ENCODE measurements around the gene KDM4C. TPM values are rescaled to one million over a fixed set of nuclear protein-coding genes. Genes with fewer than 3 reads are reported as not detected.

Gene KDM4C
- total RNA-seq, 2 donors from 2014 or later: 26.1 to 47.8 TPM

- no peaks in the 10 kb centered on the region for H3K9me3 ChIP-seq
- H3K4me1 ChIP-seq (ENCODE audit: control insufficient read depth in 1 of 2, low read depth in 2 of 2): no peaks in the 10 kb centered on the region
- H3K4me3 ChIP-seq: no peak overlapping the region
- DNase-seq (ENCODE audit: low spot score) (no peak), ATAC-seq (ENCODE audit: insufficient number of reproducible peaks, low FRiP score, low read depth) (no peak)
- H3K36me3 ChIP-seq: peaks cover 4% of the 10 kb centered on the region
- no peaks in the 10 kb centered on the region for H3K27me3 ChIP-seq (replicated peaks; ENCODE audit: insufficient read depth)
- no peak for TF ChIP-seq CTCF (IDR thresholded peaks at IDR 0.05)
- no peak overlapping the region for H3K27ac ChIP-seq
These were observed 71.8 kb downstream of the KDM4C start for GRCh38 chr9:6829536-6829935.

- TF ChIP-seq CTCF (IDR thresholded peaks at IDR 0.05): no peak
- peaks cover 6 to 7% of the 10 kb centered on the region in 2 donors for H3K4me1 ChIP-seq (ENCODE audit: control insufficient read depth in 1 of 2, low read depth in 2 of 2)
- no peak for ATAC-seq (ENCODE audit: insufficient number of reproducible peaks, low FRiP score, low read depth)
These were observed 75.9 kb downstream of the KDM4C start for GRCh38 chr9:6833518-6834192.

GRCh38 chr9:6834306-6834705, 76.5 kb downstream of the KDM4C start:
- ATAC-seq (ENCODE audit: insufficient number of reproducible peaks, low FRiP score, low read depth): no peak
- peaks cover 6 to 7% of the 10 kb centered on the region in 2 donors for H3K4me1 ChIP-seq (ENCODE audit: control insufficient read depth in 1 of 2, low read depth in 2 of 2)
- no peak for TF ChIP-seq CTCF (IDR thresholded peaks at IDR 0.05)
- H3K9me3 ChIP-seq: no peaks in the 10 kb centered on the region
- no peak for DNase-seq (ENCODE audit: low spot score)
- no peak overlapping the region for H3K27ac ChIP-seq
- H3K4me3 ChIP-seq: no peak overlapping the region
- no peaks in the 10 kb centered on the region for H3K27me3 ChIP-seq (replicated peaks; ENCODE audit: insufficient read depth)
- peaks cover 5% of the 10 kb centered on the region for H3K36me3 ChIP-seq

More at GRCh38 chr9:6833518-6834192, 75.9 kb downstream of the KDM4C start:
- no peak for DNase-seq (ENCODE audit: low spot score)
- Histone ChIP-seq H3K27ac (no peak overlapping the region), H3K27me3 (replicated peaks; ENCODE audit: insufficient read depth) (no peaks in the 10 kb centered on the region), H3K9me3 (no peaks in the 10 kb centered on the region), H3K36me3 (peaks cover 5% of the 10 kb centered on the region), H3K4me3 (no peak overlapping the region)

- Histone ChIP-seq H3K27ac (no peak overlapping the region), H3K4me1 (ENCODE audit: control insufficient read depth in 1 of 2, low read depth in 2 of 2) (peaks cover 6 to 7% of the 10 kb centered on the region in 2 donors), H3K9me3 (no peaks in the 10 kb centered on the region), H3K27me3 (replicated peaks; ENCODE audit: insufficient read depth) (no peaks in the 10 kb centered on the region), H3K36me3 (peaks cover 5% of the 10 kb centered on the region), H3K4me3 (no peak overlapping the region)
- DNase-seq (ENCODE audit: low spot score): no peak
- no peak for TF ChIP-seq CTCF (IDR thresholded peaks at IDR 0.05)
- no peak for ATAC-seq (ENCODE audit: insufficient number of reproducible peaks, low FRiP score, low read depth)
These were observed 80.4 kb downstream of the KDM4C start for GRCh38 chr9:6838158-6838557.

- no peak for DNase-seq (ENCODE audit: low spot score)
- Histone ChIP-seq H3K27me3 (replicated peaks; ENCODE audit: insufficient read depth) (no peaks in the 10 kb centered on the region), H3K4me1 (ENCODE audit: control insufficient read depth in 1 of 2, low read depth in 2 of 2) (peaks cover 6 to 7% of the 10 kb centered on the region in 2 donors), H3K27ac (no peak overlapping the region), H3K36me3 (no peaks in the 10 kb centered on the region), H3K9me3 (no peaks in the 10 kb centered on the region), H3K4me3 (no peak overlapping the region)
- TF ChIP-seq CTCF (IDR thresholded peaks at IDR 0.05): no peak
- no peak for ATAC-seq (ENCODE audit: insufficient number of reproducible peaks, low FRiP score, low read depth)
These were observed 84.8 kb downstream of the KDM4C start for GRCh38 chr9:6842584-6842947.

Measured in thoracic aorta (tissue), 2 donors.